HCT116 (cell line): ENCODE measurements around the gene DAPK1. TPM values are rescaled to one million over a fixed set of nuclear protein-coding genes. Genes with fewer than 3 reads are reported as not detected.

Source experiments
- ATAC-seq: fragments of 200-7000 bp; cut with Tn5 transposase; 2 replicates; pipeline ENCODE4 v1.9.1; 2020; ENCODE audit warnings: mild to moderate bottlenecking, moderate library complexity
- BruUV-seq: library from RNA; stranded (reverse); fragments of 400-500 nt; replicated peaks from 2 replicates; lab custom pipeline; 2021; lab: Mats Ljungman, UMichigan
- CTCF ChIA-PET: fragments of 300-600 bp; sonication (Branson Sonifier 250); formaldehyde crosslinking; loops from one replicate; lab custom pipeline; 2021; ENCODE audit warnings: antibody characterized with exemption; lab: Charles Lee
- POLR2A ChIA-PET: fragments of 300-600, 350-600 bp; sonication (Branson Sonifier 250); formaldehyde crosslinking; loops from one replicate; lab custom pipeline; 2021; ENCODE audit warnings: antibody characterized with exemption; lab: Charles Lee
- RAD21 ChIA-PET, 2 experiments: fragments of 300-600 bp; sonication (Branson Sonifier 250); formaldehyde crosslinking; loops; one replicate each; lab custom pipeline; 2023; ENCODE audit warnings: low total read pairs in 2 of 2; ENCODE audit not compliant: uncharacterized antibody in 2 of 2, unreplicated experiment in 2 of 2, low non-redundant PET in 1 of 2; lab: Charles Lee
- DNase-seq: peaks from one replicate; pipeline ENCODE4 v3.0.0-alpha.2; 2010; ENCODE audit warnings: low read depth, low spot score
- H2AFZ ChIP-seq: fragments of 200-600 bp; shearing (Covaris generic), sonication (generic); 2 replicates; pipeline ENCODE4 v1.6.1; 2017; ENCODE audit warnings: low read depth, mixed run types, mixed read lengths, antibody characterized with exemption, low read length; ENCODE audit not compliant: poor library complexity, severe bottlenecking
- H3K27ac ChIP-seq: 2 replicates; pipeline ENCODE4 v1.5.1; 2012; ENCODE audit warnings: low read depth, low read length
- H3K27me3 ChIP-seq: fragments of 200-600 bp; sonication (generic); 2 replicates; pipeline ENCODE4 v1.6.1; 2016; ENCODE audit warnings: mixed run types, low read length, mixed read lengths; ENCODE audit not compliant: insufficient read depth
- H3K36me3 ChIP-seq, 2 experiments: fragments of 200-500 bp in 1 of 2; fragments of 200-600 bp in 1 of 2; sonication (Bioruptor generic) in 1 of 2; sonication (generic) in 1 of 2; 2 replicates each; pipeline versions ENCODE4 v1.5.1 to v1.6.1; 2014 to 2016; ENCODE audit warnings: low read length in 2 of 2, inconsistent platforms in 1 of 2, mixed read lengths in 1 of 2, mixed run types in 1 of 2; ENCODE audit not compliant: insufficient read depth in 2 of 2, control insufficient read depth in 1 of 2
- H3K4me1 ChIP-seq, 2 experiments: fragments of 200-600 bp in 1 of 2; sonication (generic) in 1 of 2; 2 replicates each; pipeline versions ENCODE4 v1.5.1 to v1.6.1; 2012 to 2017; ENCODE audit warnings: low read length in 2 of 2, inconsistent platforms in 1 of 2, mild to moderate bottlenecking in 1 of 2, mixed read lengths in 1 of 2, mixed run types in 1 of 2, moderate library complexity in 1 of 2; ENCODE audit not compliant: insufficient read depth in 2 of 2, control insufficient read depth in 1 of 2
- H3K4me2 ChIP-seq: fragments of 200-600 bp; sonication (generic); 2 replicates; pipeline ENCODE4 v1.6.1; 2017; ENCODE audit warnings: mixed run types, low read length, mixed read lengths
- H3K4me3 ChIP-seq, 2 experiments: fragments of 200-600 bp in 1 of 2; sonication (generic) in 1 of 2; replicated peaks in 1 of 2; 2 replicates each; pipeline ENCODE4 v1.5.1; 2011 to 2016; ENCODE audit warnings: low read length in 2 of 2, control low read depth in 1 of 2, low read depth in 1 of 2, mild to moderate bottlenecking in 1 of 2, mixed read lengths in 1 of 2, mixed run types in 1 of 2
- H3K79me2 ChIP-seq: fragments of 200-600 bp; sonication (generic); 2 replicates; pipeline ENCODE4 v1.6.1; 2017; ENCODE audit warnings: mild to moderate bottlenecking, mixed run types, low read length, moderate library complexity, mixed read lengths; ENCODE audit not compliant: insufficient read depth
- H3K9ac ChIP-seq: fragments of 200-600 bp; sonication (generic); 2 replicates; pipeline ENCODE4 v1.6.1; 2016; ENCODE audit warnings: low read length, mixed read lengths
- H3K9me2 ChIP-seq: fragments of 200-600 bp; sonication (generic), shearing (Covaris generic); 2 replicates; pipeline ENCODE4 v1.6.1; 2017; ENCODE audit warnings: mixed run types, mild to moderate bottlenecking, moderate library complexity; ENCODE audit not compliant: insufficient read depth
- H3K9me3 ChIP-seq, 2 experiments: fragments of 200-500 bp in 1 of 2; fragments of 200-600 bp in 1 of 2; sonication (Bioruptor generic) in 1 of 2; sonication (generic) in 1 of 2; 2 replicates each; pipeline ENCODE4 v1.6.1; 2014 to 2017; ENCODE audit warnings: low read length in 2 of 2, mixed read lengths in 2 of 2, inconsistent platforms in 1 of 2, low read depth in 1 of 2, mild to moderate bottlenecking in 1 of 2, mixed run types in 1 of 2, moderate library complexity in 1 of 2; ENCODE audit not compliant: control insufficient read depth in 1 of 2, insufficient read depth in 1 of 2
- H4K20me1 ChIP-seq: fragments of 200-600 bp; sonication (generic), shearing (Covaris generic); 2 replicates; pipeline ENCODE4 v1.6.1; 2017; ENCODE audit warnings: mixed run types, mild to moderate bottlenecking, moderate library complexity; ENCODE audit not compliant: insufficient read depth
- CBX3 ChIP-seq: IDR thresholded peaks from 2 replicates; pipeline ENCODE4 v1.6.1; 2012; ENCODE audit warnings: low read depth
- CEBPB ChIP-seq: IDR thresholded peaks from 2 replicates; pipeline ENCODE4 v1.6.1; 2012; ENCODE audit warnings: low read depth
- EGR1 ChIP-seq: IDR thresholded peaks from 2 replicates; pipeline ENCODE4 v1.6.1; 2012; ENCODE audit warnings: low read depth
- ELF1 ChIP-seq: IDR thresholded peaks from 2 replicates; pipeline ENCODE4 v1.6.1; 2012; ENCODE audit warnings: low read depth, borderline replicate concordance
- EZH2phosphoT487 ChIP-seq: fragments of 200-600 bp; IDR thresholded peaks from 2 replicates; pipeline ENCODE4 v1.6.1; 2018; ENCODE audit warnings: antibody characterized with exemption, borderline replicate concordance
- JUND ChIP-seq: IDR thresholded peaks from 2 replicates; pipeline ENCODE4 v1.6.1; 2012
- MAX ChIP-seq: IDR thresholded peaks from 2 replicates; pipeline ENCODE4 v1.6.1; 2012
- RAD21 ChIP-seq: IDR thresholded peaks from 2 replicates; pipeline ENCODE4 v1.6.1; 2012; ENCODE audit warnings: low read depth, mild to moderate bottlenecking
- REST ChIP-seq: IDR thresholded peaks from 2 replicates; pipeline ENCODE4 v1.6.1; 2012; ENCODE audit warnings: low read depth
- SP1 ChIP-seq: IDR thresholded peaks from 2 replicates; pipeline ENCODE4 v1.6.1; 2012; ENCODE audit warnings: low read depth
- YY1 ChIP-seq: IDR thresholded peaks from 2 replicates; pipeline ENCODE4 v1.6.1; 2011; ENCODE audit warnings: low read length, low read depth, moderate library complexity, mild to moderate bottlenecking; ENCODE audit not compliant: insufficient replicate concordance; ENCODE audit errors: extremely low read depth
- ZFX ChIP-seq: fragments of 450-650 bp; IDR thresholded peaks from 2 replicates; pipeline ENCODE4 v1.6.1; 2017
- ZNF274 ChIP-seq: fragments of 200-500 bp; sonication (Bioruptor generic); IDR thresholded peaks from 2 replicates; pipeline ENCODE4 v1.6.1; 2014; ENCODE audit warnings: mild to moderate bottlenecking, low read depth, low read length, inconsistent platforms
- intact Hi-C: fragments of 100-400 bp; cut with micrococcal nuclease; formaldehyde crosslinking; loops from 2 replicates; pipeline ENCODE4 v1.10.0; 2022
- total RNA-seq: library from RNA; stranded (reverse); gene quantifications from one replicate; pipeline ENCODE4 v1.2.1, GENCODE V29; 2021; ENCODE audit not compliant: unreplicated experiment

The DAPK1 gene
- total RNA-seq, 1 experiment from 2014 or later, result 5.6 TPM

GRCh38 chr9:87718231-87718630, 220.6 kb downstream of the DAPK1 start:
- no peak for DNase-seq
- intact Hi-C loops, result no loop called here
- Histone ChIP-seq H3K4me1 (peaks cover 0 to 12% of the 10 kb centered on the region in 2 experiments; a peak in 2 of 4 replicates), H2AFZ (no peak overlapping the region), H3K9me2 (no peaks in the 10 kb centered on the region), H3K36me3 (no peaks in the 10 kb centered on the region), H3K4me3 (no peak overlapping the region), H3K4me2 (no peak overlapping the region), H3K27ac (no peak overlapping the region), H3K79me2 (no peaks in the 10 kb centered on the region), H4K20me1 (no peaks in the 10 kb centered on the region), H3K27me3 (no peaks in the 10 kb centered on the region), H3K9ac (no peak overlapping the region), H3K9me3 (no peaks in the 10 kb centered on the region)
- POLR2A ChIA-PET, result no interaction called here
- CTCF ChIA-PET, result no interaction called here
- ATAC-seq, result no peak
- TF ChIP-seq YY1 (no peak), EGR1 (no peak), JUND (no peak), ZFX (no peak), MAX (no peak)
- RAD21 ChIA-PET, result no interaction called here
- BruUV-seq, result no TSS peak

GRCh38 chr9:87718852-87719612, 221.4 kb downstream of the DAPK1 start:
- no peak overlapping the region for H3K9ac ChIP-seq
- TF ChIP-seq ELF1 (no peak), ZNF274 (no peak), MAX (no peak), RAD21 (no peak), SP1 (no peak), REST (no peak), EGR1 (no peak), CBX3 (no peak), EZH2phosphoT487 (no peak), CEBPB (no peak)
- ATAC-seq, result no peak
- H4K20me1 ChIP-seq, result no peaks in the 10 kb centered on the region
- no peaks in the 10 kb centered on the region for H3K27me3 ChIP-seq
- H3K4me1 ChIP-seq, result peaks cover 0 to 4% of the 10 kb centered on the region in 2 experiments; a peak in 2 of 4 replicates
- no peaks in the 10 kb centered on the region for H3K79me2 ChIP-seq
- no peaks in the 10 kb centered on the region for H3K36me3 ChIP-seq
- POLR2A ChIA-PET, result no interaction called here
- CTCF ChIA-PET, result no interaction called here
- intact Hi-C loops, result no loop called here
- RAD21 ChIA-PET, result no interaction called here
- no peaks in the 10 kb centered on the region for H3K9me2 ChIP-seq
- H3K4me3 ChIP-seq, result no peak overlapping the region
- H3K9me3 ChIP-seq, result no peaks in the 10 kb centered on the region
- no peak for DNase-seq
- H2AFZ ChIP-seq, result no peak overlapping the region
- H3K4me2 ChIP-seq, result no peak overlapping the region
- H3K27ac ChIP-seq, result no peak overlapping the region
- no TSS peak for BruUV-seq
